HG03045 (cell line): ENCODE results near the gene ZFYVE1.
"Not testable (repeated sequence)": the region's sequence is repeated elsewhere in the genome, so short reads cannot be mapped to it uniquely, and the experiment has no call there.

Experiments used
- ATAC-seq: cut with Tn5 transposase; IDR thresholded peaks from one replicate; pipeline ENCODE4 v1.9.1; 2021; ENCODE audit warnings: mild to moderate bottlenecking, moderate library complexity; ENCODE audit not compliant: unreplicated experiment

The ZFYVE1 gene, protein sequence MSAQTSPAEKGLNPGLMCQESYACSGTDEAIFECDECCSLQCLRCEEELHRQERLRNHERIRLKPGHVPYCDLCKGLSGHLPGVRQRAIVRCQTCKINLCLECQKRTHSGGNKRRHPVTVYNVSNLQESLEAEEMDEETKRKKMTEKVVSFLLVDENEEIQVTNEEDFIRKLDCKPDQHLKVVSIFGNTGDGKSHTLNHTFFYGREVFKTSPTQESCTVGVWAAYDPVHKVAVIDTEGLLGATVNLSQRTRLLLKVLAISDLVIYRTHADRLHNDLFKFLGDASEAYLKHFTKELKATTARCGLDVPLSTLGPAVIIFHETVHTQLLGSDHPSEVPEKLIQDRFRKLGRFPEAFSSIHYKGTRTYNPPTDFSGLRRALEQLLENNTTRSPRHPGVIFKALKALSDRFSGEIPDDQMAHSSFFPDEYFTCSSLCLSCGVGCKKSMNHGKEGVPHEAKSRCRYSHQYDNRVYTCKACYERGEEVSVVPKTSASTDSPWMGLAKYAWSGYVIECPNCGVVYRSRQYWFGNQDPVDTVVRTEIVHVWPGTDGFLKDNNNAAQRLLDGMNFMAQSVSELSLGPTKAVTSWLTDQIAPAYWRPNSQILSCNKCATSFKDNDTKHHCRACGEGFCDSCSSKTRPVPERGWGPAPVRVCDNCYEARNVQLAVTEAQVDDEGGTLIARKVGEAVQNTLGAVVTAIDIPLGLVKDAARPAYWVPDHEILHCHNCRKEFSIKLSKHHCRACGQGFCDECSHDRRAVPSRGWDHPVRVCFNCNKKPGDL

GRCh38 chr14:73026845-73027542 lies at the start of gene ZFYVE1:
ZFYVE1 (minus strand) TSS chr14:73027106; CDS start chr14:73024508, 2,598 bp downstream.
- ATAC-seq = peak; percentile 96

DNA sequence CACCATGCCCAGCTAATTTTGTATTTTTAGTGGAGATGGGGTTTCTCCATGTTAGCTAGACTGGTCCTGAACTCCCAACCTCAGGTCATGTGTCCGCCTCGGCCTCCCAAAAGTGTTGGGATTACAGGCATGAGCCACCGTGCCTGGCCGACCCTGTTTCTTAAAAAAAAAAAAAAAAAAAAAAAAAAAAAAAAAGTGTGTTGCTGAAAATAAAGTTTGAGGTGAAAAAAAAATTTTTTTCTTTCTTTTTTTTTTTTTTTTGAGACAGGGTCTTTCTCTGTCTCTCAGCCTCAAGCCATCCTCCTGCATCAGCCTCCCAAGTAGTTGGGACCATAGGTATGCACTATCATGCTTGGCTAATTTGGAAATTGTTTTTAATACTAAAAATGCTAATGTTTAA lies 42.7 kb upstream of the ZFYVE1 start:
- ATAC-seq = no peak

- no peak for ATAC-seq
Observed at GRCh38 chr14:73058922-73059673, 32.2 kb upstream of the ZFYVE1 start.

- ATAC-seq = peak; percentile 93
Observed at GRCh38 chr14:73058224-73058921, 31.5 kb upstream of the ZFYVE1 start, which contains the start of gene RBM25. RBM25 (plus strand) TSS chr14:73058534; CDS start chr14:73071642, 13,108 bp downstream.

GRCh38 chr14:73057944-73058223 lies 31.0 kb upstream of the ZFYVE1 start:
- ATAC-seq = no peak

GRCh38 chr14:73055251-73055650 lies 28.3 kb upstream of the ZFYVE1 start:
- no peak for ATAC-seq

DNA sequence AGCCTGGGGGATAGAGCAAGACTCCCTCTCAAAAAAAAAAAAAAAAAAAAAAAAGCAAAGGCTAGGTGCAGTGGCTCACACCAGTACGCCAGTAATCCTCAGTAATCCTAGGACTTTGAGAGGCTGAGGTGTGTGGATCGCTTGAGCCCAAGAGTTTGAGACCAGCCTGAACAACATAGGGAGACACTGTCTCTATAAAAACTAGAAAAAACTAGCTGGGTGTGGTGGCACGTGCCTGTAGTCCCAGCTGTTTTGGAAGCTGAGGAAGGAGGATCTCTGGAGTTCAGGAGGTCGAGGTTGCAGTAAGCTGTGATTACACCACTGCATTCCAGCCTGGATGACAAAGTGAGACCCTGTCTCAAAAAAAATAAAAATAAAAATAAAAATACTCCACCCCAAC lies 22.5 kb upstream of the ZFYVE1 start:
- no peak for ATAC-seq

- ATAC-seq = no peak
Observed at GRCh38 chr14:73047808-73048207, 20.9 kb upstream of the ZFYVE1 start.

GRCh38 chr14:73036706-73037450 lies 10.0 kb upstream of the ZFYVE1 start:
- ATAC-seq = not testable (repeated sequence)

DNA sequence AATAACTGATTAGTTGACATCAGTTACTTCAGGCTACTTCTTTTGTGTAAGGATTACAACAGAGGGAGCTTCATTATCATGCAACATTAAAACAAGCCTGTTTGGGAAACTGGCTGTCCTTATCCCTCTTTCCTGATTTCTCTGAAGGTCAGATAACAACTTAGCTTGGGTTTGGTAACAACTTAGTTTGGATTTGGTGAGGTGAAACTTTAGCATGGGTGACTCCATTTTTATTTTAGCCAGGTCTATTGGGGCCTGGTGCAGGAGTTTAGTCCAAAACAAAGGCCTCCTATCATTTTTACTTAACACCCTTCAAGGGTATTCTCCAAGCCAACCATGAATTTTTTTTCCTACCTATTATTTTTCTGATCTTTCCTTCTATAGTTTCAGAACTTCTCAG lies 1.1 kb upstream of the ZFYVE1 start:
- no peak for ATAC-seq

DNA sequence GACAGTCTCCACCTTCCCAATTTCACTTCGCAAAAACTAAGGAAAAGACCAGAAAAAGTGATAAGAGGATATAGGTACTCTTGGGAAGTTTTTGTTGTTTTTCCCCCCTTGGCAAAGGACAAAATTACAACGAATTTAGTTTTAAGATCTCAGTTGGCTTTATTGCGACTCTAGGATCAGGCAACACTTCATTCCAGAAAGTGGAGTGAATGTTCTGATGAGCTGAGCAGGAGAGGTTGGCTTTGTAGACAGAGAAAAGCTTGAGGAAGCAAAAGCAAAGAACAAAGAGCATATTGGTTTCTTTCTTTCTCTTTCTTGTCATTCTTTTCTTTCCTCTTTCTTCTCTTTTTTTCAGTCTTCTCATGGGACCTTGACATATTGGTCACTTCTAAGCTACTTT lies 640 bp upstream of the ZFYVE1 start:
- ATAC-seq = no peak

GRCh38 chr14:73026243-73026844 lies 562 bp downstream of the ZFYVE1 start:
- no peak for ATAC-seq

- ATAC-seq = no peak
Observed at GRCh38 chr14:73025544-73025943, 1.4 kb downstream of the ZFYVE1 start.

DNA sequence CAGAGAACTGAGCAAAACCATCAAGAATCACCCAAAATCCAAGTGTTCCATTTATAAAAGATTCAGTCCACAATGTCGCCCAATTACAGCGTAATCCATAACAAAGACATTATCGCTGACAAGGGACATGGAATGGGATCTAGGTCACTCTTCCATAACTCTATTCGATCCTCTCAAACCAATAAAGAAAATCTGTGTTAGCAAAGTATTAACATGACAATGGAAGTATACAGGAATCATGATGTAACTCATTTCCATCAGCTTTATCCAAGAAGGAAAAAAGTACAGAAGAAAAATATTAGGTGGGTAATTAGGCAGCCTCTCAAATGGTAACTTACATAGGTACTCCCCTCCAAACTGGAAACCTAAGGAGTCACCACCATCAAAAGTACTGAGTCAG lies 4.9 kb downstream of the ZFYVE1 start:
- ATAC-seq = no peak

GRCh38 chr14:73016011-73016410 lies 10.9 kb downstream of the ZFYVE1 start:
- ATAC-seq = not testable (repeated sequence)

- not testable (repeated sequence) for ATAC-seq
Observed at GRCh38 chr14:73015552-73015951, 11.4 kb downstream of the ZFYVE1 start.

DNA sequence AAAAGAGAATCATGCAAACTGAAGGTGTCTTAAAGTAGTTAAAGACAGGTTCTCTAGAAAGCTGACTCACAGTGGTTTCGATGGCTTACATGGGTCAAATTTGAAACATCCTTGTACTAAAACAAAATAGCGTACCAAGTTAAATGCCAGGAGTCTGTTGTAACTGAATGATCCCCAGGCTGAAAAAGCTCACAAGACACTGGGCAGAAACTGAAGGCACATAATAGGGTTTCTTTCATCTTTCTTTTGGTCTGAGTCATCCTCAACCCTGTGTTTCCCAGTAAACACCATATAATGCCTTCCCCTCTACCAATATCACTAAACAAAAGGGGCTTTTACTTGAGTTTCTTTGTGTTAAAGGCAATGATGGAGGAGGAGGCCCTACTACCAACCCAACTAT lies 12.8 kb downstream of the ZFYVE1 start:
- peak; percentile 75 for ATAC-seq

- ATAC-seq = not testable (repeated sequence)
Observed at GRCh38 chr14:73011189-73011588, 15.7 kb downstream of the ZFYVE1 start.

DNA sequence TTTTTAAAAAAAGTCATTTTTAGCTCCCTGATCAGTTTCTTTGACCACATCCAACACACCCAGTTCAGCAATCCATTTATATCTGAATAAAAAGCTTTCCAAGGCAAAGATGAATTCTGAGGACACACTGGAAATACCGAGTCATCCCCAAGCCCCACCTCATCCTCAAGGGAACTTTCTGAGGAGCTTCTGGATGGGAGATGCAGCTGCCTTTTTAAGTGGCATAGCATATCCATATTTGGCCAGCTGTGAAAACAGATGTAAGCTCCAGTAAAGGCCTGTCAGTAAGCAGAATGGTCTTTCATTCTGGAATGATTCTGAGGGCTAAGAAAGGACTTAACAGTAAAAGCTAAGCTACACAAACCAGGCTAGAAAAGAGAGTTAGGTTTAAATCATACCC lies 18.4 kb downstream of the ZFYVE1 start:
- ATAC-seq = no peak
